Activated CD8-positive, alpha-beta memory T cell treated with anti-CD3 and anti-CD28 coated beads, Interleukin-2, amount 50 U/mL, for 24 hours (primary cell): ENCODE data around the gene PLEKHG2.

Experiments used
- DNase-seq: peaks from one replicate; pipeline ENCODE4 v3.0.0-alpha.2; 2020; ENCODE audit errors: extremely low read depth

Gene PLEKHG2

DNA sequence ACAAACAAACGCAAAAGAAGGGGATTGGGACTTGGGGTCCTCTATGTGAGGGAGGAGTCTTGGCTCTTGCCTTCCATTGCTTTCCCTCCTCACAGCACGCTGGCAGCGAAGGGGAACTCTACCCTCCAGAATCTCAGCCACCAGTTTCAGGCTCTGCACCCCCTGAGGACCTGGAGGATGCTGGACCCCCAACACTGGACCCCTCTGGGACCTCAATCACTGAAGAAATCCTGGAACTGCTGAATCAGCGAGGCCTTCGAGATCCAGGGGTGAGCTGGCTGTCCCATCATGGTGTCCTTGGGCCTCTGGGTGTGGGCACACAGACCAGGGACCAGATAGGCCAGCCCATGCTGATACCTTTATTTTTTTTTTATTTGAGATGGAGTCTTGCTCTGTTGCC, 9.6 kb downstream of the PLEKHG2 start:
- DNase-seq, result no peak

GRCh38 chr19:39423258-39424086, 11.0 kb downstream of the PLEKHG2 start:
- DNase-seq, result no peak

DNA sequence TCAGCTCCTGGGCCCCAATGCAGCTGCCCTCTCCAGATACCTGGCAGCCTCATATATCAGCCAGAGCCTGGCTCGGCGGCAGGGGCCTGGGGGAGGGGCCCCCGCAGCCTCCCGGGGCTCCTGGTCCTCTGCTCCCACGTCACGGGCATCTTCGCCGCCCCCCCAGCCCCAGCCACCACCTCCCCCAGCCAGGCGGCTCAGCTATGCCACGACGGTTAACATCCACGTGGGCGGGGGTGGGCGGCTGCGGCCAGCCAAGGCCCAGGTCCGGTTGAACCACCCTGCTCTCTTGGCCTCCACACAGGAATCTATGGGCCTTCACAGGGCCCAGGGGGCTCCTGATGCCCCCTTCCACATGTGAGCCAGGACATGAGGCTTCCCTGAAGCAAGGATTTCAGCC, 12.5 kb downstream of the PLEKHG2 start:
- DNase-seq, result no peak

- DNase-seq, result no peak
Observed at GRCh38 chr19:39425744-39426143, 13.3 kb downstream of the PLEKHG2 start.

DNA sequence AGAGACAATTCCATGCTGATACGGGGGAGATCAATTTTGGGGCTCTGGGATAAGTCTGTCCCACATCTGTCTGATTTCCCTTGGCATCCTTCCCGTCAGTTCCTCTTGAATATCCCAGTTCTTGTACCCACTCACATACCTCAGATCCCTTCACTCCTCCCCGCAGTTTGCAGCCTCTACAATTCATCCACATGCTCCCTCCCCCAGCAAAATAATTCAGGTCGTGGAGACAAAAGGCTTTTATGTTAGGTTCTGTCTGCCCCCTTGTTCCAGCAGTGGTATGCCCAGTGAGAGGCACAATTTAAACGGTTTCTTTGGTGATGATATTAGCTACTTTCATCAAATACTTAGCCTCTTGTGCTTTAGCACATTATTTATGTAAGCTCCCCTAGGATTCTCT, 13.7 kb downstream of the PLEKHG2 start:
- no peak for DNase-seq

GRCh38 chr19:39427707-39428106, 15.2 kb downstream of the PLEKHG2 start:
- DNase-seq, result no peak

- DNase-seq, result no peak
Observed at GRCh38 chr19:39428283-39429112, 16.0 kb downstream of the PLEKHG2 start.

GRCh38 chr19:39430675-39431593, 18.5 kb downstream of the PLEKHG2 start:
- no peak for DNase-seq

- no peak for DNase-seq
Observed at GRCh38 chr19:39432677-39433025, 20.2 kb downstream of the PLEKHG2 start.

- no peak for DNase-seq
Observed at GRCh38 chr19:39433480-39434079, 21.1 kb downstream of the PLEKHG2 start.

- DNase-seq, result no peak
Observed at GRCh38 chr19:39434123-39435076, 21.9 kb downstream of the PLEKHG2 start.

DNA sequence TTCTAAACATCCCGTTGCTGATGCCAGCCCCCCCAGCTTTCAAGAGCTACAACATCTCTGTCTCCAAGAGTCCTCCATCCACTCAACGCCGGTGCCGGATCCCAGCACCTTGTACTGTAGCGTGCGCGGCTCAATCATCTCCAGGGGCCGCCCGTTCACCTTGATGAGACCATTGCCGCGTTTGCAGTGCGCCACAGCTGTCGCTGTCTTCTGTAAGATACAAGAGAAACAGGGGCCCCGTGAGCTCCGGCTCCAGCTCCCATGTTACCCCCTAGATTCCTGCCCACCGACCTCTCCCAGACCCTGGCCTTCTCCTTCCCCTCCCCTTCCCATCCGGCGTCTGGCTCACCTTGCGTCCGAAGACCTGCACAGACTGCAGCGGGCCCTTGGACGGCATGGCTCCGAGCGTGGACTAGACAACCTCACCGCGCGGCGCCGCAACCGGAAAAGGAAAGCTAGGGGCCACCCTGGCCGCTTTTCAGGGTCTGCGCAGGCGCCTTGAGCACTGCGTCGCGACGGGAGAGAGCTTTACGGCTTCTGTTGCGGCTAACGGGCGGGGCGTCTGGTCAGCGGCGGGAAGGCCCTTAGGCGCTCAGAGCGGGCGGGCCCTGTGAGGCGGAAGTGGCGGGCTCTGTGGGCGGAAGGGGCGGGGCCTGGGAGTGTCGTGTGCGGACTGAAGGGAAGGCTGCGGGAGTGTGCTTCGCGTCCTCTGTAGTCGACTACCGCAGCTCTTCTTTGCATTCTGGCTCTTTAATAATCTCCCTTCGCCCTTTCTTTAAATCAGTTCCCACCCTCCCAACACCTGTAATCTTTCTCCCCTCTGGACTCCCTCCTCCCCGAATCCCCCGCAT, 23.3 kb downstream of the PLEKHG2 start, which contains the start of gene RPS16:
TSS of gene RPS16 (minus strand) at position 451 of the 851 bp plus-strand sequence. CDS start at position 397, 54 bp downstream.
- peak; percentile 98 for DNase-seq

GRCh38 chr19:39436350-39436716, 23.9 kb downstream of the PLEKHG2 start:
- DNase-seq, result no peak

DNA sequence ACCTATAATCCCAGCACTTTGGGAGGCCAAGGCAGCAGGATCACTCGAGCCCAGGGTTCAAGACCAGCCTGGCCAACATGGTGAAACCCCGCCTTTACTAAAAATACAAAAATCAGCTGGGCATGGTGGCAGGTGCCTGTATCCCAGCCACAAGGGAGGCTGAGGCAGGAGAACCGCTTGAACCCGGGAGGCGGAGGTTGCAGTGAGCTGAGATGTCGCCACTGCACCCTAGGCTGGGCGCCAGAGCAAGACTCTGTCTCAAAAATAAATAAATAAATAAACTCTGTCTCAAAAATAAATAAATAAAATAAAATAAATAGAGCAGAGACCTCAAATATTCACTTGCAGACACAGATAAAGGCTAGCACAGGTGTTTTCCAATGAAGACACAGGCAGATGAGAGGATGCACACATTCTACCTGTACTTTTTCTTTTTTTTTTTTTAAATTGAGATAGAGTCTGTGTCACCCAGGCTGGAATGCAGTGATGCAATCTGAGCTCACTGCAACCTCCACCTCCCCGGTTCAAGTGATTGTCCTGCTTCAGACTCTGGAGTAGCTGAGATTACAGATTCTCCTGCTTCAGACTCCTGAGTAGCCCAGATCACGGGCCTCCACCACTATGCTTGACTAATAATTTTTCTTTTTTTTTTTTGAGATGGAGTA, 25.9 kb downstream of the PLEKHG2 start:
- DNase-seq, result no peak

GRCh38 chr19:39444598-39445195, 32.2 kb downstream of the PLEKHG2 start:
- DNase-seq, result no peak

- DNase-seq, result peak; percentile 90
Observed at GRCh38 chr19:39445196-39446111, 33.0 kb downstream of the PLEKHG2 start, which contains the start of gene SUPT5H. Gene SUPT5H, plus strand, starts transcription at chr19:39445582. Its CDS starts 309 bp downstream, at chr19:39445891.
